Suppressor macrophage treated with lipopolysaccharide for 4 hours (primary cell): Measurements from ENCODE around the gene ZBTB2.
"Not testable (repeated sequence)": the region's sequence is repeated elsewhere in the genome, so short reads cannot be mapped to it uniquely, and the experiment has no call there.

Experiments
- DNase-seq: peaks from one replicate; pipeline ENCODE4 v3.0.0-alpha.2; 2020

The ZBTB2 gene

DNA sequence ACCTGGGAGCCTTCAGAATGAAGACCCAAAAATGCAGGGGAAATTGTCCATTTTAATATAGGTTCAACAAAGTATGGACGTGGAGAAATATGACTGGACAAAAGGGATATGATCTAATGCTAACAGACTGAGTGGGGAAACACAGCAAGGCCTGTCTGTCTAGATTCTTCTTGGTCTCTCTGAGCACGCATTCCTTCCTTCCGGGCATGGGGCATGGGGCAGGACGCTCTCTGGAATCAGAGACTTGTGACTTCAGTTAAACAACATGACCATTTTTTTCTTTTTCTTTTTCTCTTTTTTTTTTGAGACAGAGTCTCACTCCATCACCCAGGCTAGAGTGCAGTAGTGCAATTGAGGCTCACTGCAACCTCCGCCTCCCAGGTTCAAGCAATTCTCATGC is 31.9 kb downstream of the ZBTB2 start:
- no peak for DNase-seq

DNA sequence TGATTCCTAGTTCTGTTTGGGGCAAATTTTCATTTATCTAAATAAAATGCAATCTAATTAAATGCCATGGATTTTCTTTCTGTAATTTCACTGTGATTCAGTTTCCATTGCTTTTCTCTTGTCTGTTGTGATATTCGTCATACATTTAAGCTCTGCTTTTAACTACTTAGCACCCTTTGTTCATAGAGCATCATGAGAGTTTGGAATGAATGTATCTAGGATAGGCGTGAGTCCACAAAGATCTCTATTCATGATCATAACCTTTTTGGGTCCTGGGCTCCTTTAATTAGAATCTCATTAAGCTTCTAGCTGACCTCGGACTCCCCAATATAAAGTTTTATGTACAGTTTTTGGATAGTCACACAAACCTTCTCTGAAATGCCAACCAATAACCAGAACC is 32.9 kb downstream of the ZBTB2 start:
- DNase-seq = no peak

DNA sequence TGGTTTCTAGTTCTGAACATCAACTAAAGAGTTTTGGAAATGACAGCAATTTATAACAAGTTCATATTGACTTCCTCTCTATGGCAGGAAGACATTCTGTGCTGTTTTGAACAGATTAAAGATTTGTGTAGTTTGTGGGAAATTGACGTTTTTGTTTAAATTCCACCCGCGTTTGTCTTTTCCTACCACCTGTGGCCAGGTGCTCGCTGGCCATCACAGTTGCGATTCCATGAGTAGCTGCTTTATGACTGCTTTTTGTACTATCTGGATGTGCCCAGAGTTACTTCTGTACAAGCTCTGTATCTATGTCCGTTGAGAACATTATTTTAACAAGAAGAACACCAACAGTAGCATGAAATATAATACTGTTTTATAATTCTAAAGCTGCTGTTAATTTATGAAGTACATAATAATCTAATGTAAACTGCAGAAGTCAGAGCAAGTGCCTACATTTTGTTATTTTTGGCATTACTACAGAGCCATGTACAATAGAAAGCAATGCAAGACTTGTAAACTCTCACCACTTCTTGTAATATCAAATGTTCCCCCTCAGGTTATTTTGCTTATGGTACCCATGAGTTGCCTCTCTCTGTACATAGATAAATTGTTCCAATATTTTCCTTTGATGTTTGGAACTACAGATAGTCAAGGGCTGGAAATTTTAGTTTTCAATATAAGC is 33.5 kb downstream of the ZBTB2 start:
- DNase-seq = no peak

DNA sequence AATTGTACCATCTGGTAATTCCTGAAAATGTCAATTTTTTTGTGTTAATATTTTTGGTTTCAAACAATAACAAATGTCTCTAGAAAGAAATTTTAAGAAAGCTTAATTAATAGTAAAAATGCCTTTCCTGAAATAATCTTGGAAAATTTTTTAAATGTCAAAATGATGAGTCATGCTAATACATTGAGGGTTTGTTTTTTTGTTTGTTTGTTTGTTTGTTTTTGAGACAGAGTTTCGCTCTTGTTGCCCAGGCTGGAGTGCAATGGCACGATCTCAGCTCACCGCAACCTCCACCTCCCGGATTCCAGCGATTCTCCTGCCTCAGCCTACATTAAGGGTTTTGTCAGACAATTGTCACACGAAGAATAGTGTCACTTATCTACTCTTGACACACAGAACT is 34.4 kb downstream of the ZBTB2 start:
- DNase-seq = not testable (repeated sequence)

DNA sequence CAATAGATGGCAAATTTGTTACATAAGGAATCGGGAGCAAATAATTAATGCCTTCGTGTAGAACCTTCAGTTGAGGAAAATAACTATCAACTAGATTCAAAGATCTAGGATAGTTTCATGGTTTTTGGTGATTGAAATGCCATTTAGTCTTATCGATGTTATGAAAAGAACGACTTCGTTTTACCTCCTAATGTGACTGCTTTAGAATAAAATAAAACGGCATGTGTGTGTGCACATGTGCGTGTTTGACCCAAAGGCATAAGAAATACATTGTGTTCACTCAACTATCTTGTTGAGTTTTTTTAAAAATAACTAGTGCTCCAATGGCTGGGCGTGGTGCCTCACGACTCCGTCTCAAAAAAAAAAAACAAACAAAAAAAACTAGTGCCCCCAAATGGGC is 37.6 kb downstream of the ZBTB2 start:
- DNase-seq = no peak

DNA sequence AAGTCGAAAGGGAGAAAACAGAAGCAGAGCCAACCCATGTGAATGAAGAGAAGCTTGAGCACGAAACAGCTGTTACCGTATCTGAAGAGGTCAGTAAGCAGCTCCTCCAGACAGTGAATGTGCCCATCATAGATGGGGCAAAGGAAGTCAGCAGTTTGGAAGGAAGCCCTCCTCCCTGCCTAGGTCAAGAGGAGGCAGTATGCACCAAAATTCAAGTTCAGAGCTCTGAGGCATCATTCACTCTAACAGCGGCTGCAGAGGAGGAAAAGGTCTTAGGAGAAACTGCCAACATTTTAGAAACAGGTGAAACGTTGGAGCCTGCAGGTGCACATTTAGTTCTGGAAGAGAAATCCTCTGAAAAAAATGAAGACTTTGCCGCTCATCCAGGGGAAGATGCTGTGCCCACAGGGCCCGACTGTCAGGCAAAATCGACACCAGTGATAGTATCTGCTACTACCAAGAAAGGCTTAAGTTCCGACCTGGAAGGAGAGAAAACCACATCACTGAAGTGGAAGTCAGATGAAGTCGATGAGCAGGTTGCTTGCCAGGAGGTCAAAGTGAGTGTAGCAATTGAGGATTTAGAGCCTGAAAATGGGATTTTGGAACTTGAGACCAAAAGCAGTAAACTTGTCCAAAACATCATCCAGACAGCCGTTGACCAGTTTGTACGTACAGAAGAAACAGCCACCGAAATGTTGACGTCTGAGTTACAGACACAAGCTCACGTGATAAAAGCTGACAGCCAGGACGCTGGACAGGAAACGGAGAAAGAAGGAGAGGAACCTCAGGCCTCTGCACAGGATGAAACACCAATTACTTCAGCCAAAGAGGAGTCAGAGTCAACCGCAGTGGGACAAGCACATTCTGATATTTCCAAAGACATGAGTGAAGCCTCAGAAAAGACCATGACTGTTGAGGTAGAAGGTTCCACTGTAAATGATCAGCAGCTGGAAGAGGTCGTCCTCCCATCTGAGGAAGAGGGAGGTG is 38.7 kb downstream of the ZBTB2 start:
- peak; percentile 4 for DNase-seq

DNA sequence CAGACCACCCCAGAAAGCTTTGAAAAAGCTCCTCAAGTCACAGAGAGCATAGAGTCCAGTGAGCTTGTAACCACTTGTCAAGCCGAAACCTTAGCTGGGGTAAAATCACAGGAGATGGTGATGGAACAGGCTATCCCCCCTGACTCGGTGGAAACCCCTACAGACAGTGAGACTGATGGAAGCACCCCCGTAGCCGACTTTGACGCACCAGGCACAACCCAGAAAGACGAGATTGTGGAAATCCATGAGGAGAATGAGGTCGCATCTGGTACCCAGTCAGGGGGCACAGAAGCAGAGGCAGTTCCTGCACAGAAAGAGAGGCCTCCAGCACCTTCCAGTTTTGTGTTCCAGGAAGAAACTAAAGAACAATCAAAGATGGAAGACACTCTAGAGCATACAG is 39.6 kb downstream of the ZBTB2 start:
- DNase-seq = no peak

DNA sequence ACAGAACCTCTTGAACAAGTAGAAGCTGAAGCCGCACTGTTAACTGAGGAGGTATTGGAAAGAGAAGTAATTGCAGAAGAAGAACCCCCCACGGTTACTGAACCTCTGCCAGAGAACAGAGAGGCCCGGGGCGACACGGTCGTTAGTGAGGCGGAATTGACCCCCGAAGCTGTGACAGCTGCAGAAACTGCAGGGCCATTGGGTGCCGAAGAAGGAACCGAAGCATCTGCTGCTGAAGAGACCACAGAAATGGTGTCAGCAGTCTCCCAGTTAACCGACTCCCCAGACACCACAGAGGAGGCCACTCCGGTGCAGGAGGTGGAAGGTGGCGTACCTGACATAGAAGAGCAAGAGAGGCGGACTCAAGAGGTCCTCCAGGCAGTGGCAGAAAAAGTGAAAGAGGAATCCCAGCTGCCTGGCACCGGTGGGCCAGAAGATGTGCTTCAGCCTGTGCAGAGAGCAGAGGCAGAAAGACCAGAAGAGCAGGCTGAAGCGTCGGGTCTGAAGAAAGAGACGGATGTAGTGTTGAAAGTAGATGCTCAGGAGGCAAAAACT is 40.1 kb downstream of the ZBTB2 start:
- DNase-seq = no peak

DNA sequence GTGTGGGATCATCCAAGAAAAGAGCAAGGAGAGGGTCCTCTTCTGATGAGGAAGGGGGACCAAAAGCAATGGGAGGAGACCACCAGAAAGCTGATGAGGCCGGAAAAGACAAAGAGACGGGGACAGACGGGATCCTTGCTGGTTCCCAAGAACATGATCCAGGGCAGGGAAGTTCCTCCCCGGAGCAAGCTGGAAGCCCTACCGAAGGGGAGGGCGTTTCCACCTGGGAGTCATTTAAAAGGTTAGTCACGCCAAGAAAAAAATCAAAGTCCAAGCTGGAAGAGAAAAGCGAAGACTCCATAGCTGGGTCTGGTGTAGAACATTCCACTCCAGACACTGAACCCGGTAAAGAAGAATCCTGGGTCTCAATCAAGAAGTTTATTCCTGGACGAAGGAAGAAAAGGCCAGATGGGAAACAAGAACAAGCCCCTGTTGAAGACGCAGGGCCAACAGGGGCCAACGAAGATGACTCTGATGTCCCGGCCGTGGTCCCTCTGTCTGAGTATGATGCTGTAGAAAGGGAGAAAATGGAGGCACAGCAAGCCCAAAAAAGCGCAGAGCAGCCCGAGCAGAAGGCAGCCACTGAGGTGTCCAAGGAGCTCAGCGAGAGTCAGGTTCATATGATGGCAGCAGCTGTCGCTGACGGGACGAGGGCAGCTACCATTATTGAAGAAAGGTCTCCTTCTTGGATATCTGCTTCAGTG is 40.8 kb downstream of the ZBTB2 start:
- no peak for DNase-seq

DNA sequence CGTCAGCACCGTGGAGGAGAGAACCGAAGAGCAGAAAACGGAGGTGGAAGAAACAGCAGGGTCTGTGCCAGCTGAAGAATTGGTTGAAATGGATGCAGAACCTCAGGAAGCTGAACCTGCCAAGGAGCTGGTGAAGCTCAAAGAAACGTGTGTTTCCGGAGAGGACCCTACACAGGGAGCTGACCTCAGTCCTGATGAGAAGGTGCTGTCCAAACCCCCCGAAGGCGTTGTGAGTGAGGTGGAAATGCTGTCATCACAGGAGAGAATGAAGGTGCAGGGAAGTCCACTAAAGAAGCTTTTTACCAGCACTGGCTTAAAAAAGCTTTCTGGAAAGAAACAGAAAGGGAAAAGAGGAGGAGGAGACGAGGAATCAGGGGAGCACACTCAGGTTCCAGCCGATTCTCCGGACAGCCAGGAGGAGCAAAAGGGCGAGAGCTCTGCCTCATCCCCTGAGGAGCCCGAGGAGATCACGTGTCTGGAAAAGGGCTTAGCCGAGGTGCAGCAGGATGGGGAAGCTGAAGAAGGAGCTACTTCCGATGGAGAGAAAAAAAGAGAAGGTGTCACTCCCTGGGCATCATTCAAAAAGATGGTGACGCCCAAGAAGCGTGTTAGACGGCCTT is 41.6 kb downstream of the ZBTB2 start:
- DNase-seq = no peak

DNA sequence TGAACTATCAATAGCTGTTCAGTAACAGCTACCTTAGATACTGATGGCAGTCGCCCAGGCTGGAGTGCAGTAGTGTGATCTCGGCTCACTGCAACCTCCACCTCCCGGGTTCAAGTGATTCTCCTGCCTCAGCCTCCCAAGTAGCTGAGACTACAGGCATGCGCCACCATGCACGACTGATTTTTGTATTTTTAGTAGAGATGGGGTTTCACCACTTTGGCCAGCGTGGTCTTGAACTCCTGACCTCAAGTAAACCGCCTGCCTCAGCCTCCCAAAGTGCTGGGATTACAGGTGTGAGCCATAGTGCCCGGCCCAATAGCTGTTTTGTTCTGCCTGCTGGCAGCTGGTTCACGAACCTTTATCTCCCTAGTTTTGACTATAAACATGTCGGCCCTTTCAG is 48.6 kb downstream of the ZBTB2 start:
- not testable (repeated sequence) for DNase-seq

DNA sequence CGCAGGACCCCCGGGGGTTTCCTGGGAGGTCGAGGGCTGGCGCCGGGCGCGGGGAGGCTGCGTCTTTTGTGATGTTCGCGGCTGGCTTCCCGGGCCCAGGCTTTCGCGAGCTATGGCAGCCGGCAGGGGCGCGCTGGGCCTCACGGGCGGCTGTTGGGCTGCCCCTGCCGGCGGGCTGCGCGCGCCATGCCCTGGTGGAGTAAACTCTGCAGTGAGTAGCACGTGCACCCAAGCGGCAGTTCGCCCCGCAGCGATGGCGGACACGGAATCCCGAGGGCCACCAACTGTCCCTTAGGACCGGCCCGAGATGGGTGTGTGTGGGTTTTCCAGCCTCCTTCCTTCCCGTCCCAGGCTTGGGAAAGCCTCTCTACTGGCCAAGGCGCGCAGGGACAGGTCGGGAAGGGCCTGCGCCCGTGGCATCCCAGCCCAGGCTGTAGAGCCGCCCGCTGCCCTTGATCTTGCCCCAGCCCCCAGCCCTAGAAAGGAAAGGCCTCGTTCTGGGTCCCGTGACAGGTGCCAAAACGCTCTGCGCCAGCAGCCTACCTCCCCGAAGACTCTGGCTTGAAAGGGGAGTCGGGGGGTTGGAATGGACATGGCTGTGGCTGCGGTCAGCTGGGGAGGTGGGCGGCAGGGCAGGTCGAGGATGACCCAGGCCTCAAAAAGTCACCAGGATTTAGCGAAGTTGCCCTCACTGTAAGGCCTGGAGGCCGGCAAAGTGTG is 49.7 kb downstream of the ZBTB2 start:
- DNase-seq = no peak

DNA sequence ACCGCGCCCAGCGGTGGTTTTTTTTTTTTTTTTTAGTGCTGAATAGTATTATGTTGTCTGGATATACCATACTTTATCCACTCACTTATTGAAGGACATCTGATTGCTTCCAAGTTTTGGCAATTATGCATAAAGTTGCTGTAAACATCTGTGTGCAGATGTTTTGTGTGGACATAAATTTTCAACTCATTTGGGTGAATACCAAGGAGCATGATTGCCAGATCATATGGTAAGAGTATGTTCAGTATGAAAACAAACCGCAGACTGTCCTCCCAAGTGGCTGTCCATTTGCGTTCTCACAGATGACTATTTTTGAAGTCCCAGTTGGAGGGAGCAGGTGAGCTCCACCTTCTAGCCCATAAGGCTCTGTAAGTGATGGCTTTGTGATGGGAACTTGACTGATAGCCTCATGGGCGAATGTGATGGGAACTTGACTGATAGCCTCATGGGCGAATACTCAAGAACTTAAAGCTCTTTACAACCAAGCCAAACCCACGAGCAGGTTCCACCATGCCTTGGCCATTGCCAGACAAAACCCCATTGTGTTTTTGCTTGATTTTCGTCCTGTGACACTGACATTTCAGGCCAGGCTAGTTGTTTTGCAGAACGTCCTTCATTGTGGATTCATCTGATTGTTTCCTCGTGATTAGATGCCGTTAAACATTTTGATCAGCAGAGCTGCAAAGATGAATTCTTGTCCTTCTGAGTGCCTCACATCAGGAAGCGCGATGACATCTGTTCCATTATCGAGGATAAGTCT is 51.0 kb downstream of the ZBTB2 start:
- DNase-seq = no peak

DNA sequence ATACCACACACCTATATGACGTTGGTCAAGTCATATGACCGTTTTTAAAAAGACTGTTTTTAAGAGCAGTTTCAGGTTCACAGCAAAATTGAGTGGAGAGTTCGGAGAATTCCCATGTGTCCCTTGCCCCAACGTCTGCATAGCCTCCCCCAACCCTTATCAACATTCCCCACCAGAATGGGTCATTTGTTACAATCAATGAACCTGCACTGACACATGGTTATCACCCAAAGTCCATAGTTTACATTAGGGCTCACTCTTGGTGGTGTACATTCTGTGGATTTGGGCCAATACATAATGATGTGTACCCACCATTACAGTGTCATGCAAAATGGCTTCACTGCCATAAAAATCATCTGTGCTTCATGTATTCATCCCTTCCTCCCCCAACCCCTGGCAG is 52.0 kb downstream of the ZBTB2 start:
- DNase-seq = no peak

DNA sequence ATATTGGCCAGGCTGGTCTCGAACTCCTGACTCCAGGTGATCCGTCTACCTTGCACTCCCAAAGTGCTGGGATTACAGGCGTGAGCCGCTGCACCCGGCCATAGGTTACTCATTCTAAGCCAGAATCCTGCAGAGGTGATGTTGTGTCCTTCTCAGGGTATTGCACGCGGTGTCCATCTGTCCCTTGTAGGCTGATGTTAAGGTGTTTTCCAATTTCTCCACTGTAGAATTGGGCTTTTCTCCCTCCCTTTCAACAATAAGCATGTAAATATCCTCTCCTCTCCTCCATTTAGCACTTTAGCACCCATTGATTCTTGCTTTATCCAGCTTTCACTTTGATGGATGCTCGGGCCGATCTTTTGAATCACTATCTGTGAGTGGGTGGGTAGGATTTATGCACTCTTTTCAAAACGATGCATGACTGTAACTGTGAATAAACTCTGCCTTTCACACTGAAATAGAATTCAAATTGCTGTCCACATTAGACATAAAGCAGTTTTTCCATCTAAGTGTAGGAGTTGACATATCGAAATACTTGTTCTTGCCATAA is 52.6 kb downstream of the ZBTB2 start:
- no peak for DNase-seq

DNA sequence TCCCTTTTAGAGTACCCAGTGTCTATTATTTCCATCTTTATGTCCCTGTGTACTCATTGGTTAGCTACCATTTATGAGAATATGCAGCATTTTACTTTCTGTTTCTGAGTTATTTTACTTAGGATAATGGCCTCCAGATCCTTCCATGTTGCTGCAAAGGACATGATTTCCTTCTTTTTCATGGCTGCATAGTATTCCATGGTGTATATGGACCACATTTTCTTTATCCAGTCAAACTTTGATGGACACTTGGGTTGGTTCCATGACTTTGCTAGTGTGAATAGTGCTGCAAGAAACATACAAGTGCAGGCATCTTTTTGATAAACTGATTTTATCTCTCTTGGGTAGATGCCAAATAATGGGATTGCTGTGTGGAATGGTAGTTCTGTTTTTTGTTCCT is 55.4 kb downstream of the ZBTB2 start:
- DNase-seq = no peak

DNA sequence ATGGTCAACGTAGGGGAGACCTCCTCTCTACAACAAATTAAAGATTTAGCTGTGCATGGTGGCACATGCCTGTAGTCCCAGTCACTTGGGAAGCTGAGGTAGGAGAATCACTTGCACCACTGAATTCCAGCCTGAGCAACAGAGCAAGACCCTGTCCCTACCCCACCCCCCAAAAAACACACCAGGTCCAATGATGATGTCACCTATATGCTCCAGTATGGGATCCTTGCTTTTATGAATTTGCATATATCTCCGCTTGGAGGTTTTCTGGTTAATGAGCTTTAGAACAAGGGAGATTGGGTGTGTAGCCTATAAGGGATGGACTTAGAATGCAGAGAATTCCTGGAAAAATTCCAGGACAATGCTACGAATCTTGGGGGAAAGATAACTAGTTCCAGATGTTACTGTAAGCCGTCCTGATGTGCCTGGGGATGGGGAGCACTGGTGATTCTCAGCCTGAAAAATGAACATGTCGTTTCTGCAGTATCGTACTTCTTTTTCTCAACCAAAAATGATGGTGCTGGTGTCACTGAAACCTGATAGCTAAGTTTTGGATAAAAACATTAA is 61.1 kb downstream of the ZBTB2 start:
- DNase-seq = no peak

DNA sequence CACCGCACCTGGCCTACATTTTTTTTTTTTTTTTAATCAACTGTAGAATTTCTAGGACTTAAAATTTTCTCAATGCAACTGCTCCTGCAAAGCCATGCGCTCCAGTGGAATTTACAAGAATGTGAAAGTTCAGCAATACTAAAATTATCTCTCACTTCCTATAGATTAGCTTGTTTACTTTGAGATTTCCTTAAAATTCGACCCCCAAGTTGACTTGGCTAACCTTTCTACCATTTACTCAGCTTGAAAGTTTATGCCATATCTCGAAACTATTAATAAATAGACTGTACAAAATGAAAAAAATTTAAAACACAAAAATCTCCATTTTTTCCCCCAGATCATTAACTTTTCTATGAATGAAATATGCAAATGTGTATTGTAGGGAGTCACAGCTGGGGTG is 64.3 kb downstream of the ZBTB2 start:
- no peak for DNase-seq

DNA sequence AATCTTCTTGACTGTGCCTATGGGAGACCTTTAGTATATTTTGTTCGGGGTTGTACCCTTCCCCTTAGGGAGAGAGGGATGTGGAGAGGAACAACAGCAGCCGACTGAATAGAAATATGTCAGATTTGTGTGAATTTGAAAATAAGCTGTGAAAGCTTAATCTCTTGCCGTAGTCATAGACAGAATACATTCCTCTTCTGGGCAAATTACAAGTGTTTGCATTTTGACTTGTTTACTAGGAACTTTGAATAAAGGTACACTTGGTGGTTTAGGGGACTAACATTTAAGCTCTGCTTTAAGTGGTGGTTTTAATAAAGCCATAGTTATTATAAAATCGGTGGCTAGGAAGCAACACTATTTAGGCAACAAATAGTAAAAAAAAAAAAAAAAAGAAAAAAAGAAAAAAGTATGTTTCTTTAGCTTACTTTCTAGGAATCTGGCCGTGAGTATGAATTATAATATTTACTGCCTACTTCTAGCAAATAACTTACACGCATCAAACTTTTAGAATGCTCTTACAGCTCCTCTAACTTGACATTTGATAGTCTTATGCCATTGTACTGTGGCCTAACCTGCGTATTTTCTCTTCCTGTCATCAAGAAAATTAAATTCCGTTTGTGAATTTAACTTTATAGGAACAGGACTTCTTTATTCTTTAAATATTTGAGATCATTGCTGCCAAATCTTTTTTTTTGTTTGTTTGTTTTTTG is 65.1 kb downstream of the ZBTB2 start:
- no peak for DNase-seq
